HG03025 (cell line): ENCODE data around the gene ALG12.
"Not testable (repeated sequence)": the region's sequence is repeated elsewhere in the genome, so short reads cannot be mapped to it uniquely, and the experiment has no call there.

Source experiments
- ATAC-seq: cut with Tn5 transposase; IDR thresholded peaks from one replicate; pipeline ENCODE4 v1.9.1; 2021; ENCODE audit warnings: mild to moderate bottlenecking, moderate library complexity; ENCODE audit not compliant: unreplicated experiment, low FRiP score

The ALG12 gene

DNA sequence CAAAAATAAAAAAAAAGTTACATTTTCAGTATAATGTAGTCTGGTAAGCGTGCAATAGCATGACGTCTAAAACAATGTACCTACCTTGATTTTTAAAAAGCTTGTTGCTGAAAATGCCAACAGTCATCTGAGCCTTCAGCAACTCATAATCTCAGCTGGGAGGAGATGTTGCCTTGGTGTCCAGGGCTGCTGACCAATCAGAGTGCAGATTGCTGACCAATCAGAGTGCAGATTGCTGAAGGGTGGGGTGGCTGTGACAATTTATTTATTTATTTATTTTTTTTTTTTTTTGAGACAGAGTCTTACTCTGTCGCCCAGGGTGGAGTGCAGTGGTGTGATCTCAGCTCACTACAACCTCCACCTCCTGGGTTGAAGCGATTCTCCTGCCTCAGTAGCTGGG, 46.8 kb downstream of the ALG12 start:
- ATAC-seq = no peak

DNA sequence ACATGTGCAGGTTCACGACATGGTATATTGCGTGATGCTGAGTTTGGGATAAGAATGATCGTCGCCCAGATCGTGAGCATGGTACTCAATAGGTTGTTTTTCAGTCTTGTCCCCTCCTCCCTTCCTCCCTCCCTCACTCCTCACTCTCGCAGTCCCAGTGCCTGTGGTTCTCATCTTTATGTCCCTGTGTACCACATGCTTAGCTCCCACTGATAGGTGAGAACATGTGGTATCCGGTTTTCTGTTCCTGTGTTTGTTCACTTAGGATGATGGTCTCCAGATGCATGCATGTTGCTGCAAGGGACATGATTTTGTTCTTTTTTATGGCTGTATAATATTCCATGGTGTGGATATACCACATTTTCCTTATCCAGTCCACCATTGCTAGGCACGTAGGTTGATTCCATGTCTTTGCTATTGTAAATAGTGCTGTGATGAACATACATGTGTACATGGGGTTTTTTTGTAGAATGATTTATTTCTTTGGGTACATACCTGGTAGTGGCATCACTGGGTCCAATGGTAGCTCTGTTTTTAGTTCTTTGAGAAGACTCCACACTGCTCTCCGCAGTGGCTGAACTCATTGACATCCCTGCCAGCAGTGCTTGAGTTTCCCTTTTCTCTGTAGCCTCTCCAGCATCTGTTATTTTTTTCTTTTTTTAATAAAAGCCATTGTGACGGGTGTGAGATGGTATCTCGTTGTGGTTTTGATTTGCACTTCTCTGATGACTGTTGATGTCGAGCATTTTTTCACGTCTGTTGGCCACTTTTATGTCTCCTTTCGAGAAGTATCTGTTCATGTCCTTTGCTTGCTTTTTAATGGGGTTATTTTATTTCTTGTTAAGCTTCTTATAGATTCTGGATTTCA, 48.2 kb downstream of the ALG12 start:
- ATAC-seq = no peak

DNA sequence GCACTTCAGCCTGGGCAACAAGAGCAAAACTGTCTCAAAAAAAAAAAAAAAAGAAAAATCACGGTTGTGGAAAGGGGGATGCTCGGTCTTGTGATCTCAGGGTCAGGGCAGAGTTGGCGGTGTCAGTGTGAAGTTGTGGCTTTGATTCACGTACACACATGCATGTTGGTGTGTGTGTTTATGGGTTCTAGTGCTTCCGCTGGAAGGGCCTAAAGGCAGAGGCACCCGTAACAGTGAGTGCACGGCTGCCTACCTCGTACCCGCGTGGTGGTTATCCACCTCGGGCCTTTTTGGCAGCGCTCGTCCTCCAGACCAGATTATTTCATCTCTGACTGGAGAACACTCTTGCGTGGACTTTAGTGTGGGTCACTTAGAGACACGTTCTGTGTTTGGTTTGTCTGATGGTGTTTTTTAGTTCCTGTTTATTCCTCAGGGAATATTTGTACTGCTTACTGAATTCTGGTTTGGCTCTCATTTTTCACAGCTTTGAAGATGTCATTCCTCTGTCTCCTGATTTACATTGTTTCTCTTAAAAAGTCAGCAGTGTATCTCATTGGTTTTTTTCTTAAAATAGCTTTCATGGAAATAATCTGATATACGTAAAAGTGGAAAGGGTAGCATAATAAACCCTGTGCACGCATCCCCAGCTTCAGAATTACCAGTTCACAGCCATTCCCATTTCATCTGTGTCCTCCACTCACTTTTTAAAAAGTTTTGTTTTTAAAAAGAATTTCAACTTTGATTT, 49.0 kb downstream of the ALG12 start:
- no peak for ATAC-seq

DNA sequence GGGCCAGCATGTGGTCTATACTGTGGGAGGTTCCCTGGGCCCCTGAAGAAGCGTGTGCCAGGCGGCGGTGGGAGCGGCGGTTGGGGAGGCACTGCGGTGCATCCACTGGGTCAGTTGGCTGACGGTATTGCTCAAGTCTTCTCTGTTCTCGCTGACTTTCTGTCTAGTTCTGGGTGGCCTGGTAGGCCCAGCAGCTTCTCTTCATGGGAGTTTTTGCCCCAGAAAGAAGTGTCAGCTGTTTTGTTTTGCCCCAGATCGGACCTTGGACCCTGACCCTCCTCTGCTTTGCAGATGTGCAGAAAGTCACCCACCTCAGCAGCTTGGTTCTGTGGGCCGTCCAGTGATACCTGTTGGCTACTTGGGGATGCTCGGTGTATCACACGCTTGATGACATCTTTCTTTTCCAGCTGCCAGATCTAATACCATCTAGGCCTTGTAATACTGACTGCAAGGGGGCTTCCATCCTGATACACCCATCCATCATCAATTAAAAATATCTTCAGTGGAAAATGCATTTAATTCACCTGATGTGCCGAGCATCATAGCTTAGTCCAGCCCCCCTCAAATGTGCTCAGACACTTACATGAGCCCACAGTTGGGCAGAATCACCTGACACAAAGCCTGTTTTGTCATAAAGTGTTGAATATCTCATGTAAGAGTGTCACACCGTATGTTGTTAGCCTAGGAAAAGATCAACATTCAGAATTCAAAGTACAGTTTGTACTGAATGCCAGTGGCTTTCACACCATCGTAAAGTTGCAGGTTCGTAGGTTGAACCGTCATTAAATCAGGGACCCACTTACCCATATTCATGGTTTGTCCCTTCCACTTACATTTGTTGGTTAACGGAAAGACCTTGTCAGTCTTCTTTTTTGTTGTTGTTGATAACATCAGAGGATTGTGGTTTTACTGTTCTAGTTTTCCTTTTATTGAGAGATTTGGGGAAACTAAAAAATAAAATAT, 50.7 kb downstream of the ALG12 start:
- ATAC-seq = no peak

DNA sequence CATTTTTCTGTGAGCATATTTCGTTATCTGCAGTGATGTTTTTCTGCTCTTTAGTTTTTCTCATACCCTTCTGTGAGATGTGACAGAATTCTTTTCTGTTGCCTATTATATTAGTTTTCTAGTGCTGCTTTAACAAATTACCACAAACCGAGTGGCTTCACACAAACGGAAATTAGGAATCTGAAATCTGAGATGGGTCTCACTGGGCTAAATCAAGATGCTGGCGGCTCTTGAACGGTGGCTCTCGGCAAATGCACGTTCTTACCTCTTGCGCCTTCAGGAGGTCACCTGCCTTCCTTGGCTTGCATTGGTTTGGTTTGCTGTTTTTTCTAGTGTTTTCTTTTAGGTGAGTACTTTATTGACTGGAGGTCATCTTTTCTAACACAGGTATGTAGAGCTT, 51.6 kb downstream of the ALG12 start:
- ATAC-seq = no peak

DNA sequence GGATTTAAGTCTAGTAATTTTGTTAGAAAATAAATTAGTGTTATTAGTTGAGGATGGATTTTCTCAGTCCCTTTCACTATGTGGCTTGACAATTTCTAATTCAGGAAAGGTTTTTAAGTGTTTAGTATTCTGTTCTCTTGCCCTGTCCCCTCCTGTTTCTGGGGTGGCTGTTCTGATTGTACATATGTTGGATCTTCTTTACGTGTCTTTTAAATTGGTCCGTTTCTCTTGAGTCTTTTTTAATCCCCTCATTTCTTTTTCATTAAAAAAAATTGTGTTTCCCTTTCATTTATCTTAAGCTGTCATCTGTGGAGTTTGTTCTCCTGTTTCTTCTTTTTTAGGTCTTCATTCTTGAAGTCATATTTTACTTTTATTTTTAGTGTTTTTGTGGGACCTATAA, 52.1 kb downstream of the ALG12 start:
- ATAC-seq = no peak

DNA sequence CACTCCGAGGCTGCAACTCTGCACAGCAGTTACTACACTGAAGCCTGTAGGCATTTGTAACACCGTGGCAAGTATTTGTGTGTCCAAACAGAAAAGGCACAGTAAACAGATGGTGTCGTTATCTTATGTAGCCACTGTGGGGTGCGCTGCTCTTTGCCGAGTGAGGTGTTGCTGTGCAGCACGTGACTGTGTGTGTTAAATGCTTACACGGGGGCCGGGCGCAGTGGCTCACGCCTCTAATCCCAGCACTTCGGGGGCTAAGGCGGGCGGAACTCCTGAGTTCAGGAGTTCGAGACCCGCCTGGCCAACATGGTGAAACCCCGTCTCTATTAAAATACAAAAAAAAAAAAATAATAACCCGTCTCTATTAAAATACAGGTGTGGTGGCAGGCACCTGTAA, 53.1 kb downstream of the ALG12 start:
- no peak for ATAC-seq

DNA sequence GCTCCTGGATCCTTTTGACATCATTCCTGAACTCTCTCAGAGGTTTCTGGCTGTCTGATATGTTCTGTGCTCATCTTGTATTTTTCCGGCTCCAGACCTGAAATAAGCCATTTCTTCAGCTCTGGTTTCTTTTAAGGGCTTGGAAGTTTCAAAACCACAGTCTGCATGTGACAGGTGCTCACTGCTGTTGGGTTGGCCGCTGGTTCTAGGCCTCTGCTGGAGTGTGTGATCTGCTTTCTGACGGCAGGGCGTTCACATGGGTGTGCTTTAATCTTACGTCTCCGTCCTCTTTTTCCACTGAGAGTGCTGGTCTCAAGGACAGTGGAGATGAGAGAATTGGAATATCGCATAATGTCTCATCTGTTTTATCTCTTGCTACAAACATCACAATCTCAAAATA, 54.3 kb downstream of the ALG12 start:
- no peak for ATAC-seq

DNA sequence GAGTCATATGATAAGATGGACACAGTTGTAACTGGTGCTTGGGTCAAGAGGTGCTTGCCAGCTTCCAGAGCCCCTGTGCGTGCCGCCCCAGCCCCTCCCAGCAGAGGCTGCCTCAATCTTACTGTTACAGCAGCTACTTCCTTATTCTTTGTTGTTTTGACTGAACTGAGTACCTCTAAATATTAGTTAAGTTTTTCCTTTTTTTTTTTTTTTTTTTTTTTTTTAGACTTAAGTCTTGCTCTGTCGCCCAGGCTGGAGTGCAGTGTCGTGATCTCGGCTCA, 55.8 kb downstream of the ALG12 start:
- ATAC-seq = no peak

DNA sequence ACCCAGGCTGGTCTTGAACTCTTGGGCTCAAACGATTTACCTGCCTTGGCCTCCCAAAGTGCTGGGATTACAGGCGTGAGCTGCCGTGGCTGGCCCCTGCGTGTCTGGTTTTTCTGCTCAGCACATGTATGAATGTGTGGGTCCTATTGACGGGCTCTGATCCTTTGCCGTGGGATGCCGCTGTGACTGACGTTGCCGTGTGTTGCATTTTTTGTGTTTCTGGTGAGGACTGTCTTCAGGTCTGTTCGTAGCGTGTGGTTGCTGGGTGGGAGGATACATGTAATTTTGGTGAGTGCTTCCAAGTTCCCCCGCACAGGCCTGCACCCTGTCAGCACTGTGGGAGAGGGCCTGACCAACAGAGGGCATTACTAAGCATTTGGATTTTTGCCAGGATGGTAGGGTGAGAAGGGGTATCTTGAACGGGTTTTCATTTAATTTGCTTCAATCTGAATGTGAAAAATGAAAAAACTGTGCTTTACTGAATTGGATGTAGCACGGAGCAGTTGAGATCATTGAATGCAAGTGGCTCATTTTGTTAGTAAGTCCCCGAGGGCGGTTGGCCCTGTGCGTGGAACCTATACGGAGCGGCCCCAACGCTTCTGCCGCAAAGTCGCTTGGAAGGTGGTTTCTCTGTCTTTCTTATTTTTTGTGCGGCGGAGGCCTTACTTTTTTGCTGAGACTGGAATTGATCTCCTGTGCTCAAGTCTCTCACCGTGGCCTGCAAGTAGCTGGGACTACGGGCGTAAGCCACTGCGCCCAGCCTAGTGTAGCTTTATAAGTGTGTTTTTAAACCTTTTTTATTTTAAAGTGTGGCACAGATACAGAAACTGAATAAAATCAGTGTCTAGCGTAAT, 56.4 kb downstream of the ALG12 start:
- ATAC-seq = no peak

DNA sequence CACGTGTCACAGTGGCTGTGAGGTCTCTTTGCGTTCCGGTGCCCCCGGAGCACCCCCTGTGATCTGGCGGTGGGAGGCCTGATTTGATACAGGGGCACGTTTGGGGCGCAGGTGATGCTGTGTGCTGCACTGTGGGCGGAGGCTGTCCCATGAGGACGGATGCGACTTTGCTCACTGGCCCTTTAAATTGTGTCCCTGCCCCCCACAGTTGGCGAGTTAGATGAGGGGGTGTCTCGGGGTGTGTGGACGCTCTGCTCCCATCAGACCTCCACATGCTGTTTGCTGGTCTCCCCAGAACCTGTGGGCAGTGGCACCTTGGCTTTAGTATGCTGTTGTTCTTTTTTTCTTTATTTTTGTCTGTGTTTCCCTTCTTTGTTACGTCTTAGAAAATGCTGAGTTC, 59.4 kb downstream of the ALG12 start:
- ATAC-seq = no peak

DNA sequence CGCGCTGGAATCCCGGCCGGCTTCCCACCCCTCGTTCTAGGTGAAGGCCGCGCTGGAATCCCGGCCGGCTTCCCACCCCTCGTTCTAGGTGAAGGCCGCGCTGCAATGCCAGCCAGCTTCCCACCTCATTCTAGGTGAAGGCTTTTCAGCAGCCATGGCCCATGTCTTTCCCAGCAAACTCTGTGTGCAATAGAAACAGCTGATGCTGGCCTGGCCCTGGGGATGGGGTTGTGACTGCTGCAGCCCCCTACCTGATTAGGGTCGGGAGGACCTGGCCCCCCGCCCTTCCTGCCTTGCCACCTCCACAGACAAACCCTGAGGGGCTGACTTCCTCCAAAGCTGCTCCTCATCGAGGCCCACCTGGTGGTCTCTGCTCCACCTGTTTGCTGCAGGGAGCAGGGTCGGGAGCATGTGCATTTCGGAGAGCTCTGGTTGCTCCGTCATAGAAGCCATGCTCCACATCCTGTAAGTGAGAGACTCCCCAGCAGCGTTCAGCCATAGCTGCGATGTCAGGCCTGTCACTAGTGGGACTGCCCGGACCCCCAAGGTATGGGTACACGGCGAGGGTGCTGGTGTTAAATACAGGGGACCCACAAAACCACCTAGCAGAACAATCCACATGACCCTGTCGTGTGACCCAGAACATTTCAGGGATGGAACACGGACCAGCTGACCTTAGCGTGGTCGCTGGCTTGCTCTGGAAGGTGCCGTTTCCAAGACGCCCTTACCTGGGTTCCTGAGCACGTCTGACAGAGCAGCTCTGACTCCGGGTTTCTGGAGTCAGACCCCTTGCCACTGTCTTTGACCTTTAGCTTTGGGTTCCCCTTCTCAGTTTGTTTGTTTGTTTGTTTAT, 61.2 kb downstream of the ALG12 start:
- no peak for ATAC-seq

DNA sequence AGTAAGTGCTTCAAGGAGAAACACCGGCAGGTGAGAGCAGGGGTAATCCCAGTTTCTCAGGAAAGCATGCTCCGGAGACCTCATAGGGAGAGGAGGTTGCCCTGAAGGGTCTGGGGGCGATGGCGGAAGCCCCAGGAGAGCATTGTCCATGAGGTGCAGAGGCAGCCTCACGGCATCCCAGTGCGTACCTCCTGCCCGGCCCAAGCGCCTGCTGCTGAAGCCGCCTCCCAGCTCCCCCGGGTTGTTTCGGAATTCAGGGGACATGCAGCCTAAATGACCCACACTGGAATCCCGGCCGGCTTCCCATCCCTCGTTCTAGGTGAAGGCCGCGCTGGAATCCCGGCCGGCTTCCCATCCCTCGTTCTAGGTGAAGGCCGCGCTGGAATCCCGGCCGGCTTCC, 61.9 kb downstream of the ALG12 start:
- ATAC-seq = no peak

DNA sequence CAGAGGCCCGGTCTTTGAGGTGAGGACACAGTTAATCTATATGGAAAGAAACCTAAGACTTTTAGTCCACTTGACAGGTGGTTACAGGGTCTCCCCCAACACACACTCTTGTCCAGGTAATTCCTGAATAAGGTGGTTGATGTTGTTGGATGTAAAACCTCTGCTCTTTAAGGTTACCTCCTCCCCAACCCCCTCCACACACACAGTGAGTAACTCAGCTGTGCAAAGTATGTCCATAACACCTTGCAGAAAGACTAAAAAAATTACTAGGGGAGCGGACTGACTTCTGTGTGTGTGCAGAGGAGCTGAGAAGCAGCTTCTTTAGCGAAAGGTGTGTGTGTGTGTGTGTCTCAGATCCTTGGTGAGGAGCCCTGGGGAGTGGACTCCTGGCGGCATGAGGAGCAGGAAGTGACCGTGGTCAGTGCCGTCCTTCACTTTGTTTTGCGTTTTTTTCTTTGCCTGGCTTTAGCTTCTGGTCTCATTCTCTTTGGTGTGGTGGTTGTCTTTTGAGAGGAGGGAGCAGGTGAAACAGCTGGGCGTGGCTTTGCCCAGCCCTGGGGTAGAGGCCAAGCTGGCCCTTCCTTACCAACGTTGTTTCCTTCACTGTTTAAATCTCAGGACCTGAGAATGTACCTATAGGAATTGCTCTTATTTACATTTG, 62.9 kb downstream of the ALG12 start:
- ATAC-seq = no peak

DNA sequence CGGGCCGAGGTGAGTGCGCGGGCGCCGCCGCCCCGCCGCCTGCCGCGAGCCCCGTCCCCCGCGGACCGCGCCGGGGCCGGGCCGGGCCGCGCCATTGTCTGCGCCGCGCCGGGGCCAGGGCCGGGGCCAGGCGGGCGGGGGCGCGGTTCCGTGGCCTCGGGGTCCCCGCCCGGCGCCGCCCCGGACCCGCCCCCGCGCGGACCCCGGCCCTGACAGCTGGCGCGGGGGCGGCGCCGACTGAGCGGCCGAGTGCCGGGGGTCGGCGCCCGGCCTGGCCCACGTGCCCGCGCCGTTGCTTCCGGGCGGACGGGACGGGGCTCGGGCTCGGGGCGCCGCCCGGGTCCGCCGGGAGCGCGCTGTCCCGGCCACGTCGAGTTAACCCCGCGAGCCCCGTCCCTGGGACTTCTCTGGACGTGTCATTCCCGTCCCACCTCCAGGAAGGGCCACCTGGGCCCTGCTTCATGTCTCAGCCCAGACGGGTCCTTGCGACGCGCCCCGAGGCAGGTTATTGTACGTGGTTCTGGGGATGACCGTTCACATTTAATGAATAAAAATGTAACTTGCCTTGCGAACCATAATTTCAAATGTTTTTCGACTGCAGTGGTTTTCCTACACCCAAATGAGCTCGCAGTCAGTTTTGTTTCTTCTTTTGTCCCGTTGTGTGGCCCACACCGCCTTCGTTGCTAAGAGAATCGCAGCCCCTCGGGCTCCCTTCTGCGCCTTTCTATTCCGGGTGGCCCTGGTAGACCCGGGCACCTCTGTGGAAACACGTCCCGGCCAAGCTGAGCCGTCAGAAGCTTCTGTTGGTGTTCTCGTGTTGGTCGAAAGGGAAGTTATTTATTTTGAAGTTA, 64.0 kb downstream of the ALG12 start:
- peak; percentile 1 for ATAC-seq

DNA sequence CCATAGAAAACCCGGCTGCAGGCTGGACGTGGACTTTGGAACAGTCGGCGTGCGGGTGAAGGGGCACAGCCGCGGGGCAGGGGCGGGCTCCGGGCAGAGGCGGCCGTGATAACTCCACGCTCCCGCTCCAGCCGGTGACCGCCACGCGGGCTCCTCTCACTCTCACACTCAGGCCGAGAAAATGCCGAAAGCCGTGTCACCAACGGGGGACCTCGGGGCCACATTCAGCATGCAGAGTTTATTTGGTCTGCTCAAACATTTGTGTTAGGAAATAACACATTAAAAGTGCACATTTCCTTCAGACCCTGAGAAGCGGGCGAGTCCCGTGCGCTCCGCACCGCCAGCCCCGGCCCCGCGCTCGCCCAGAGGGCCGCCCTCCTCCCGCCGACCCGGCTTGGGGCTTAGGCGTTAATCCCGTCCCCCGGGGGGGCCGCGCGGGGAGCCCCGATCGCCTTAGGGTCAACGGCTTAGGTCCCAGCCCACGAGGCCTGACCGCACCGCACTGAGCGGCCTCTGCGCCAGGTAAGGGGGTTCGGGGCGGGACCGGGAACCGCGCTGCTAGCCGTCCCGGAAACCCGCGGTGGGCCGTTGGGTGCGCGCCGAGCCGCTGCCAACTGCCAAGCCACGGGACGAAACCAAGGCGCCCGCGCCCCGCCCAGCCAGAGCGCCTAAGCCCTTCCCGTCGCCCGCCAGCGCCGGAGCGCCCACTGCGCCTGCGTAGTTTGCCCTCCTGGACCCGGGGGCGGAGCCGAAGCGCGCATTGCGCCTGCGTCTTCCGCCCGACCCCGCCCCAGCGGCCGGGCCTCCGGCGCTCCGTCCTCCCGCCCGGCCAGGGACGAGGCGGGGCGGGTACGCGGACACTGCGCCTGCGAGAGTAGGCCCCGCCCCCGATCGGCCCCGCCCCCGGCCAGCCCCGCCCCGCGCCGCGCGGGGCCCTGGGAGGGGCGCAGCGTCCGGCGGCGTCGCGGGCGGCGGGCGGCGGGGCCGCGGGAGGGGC, 65.0 kb downstream of the ALG12 start, which contains the start of gene ZBED4:
TSS of gene ZBED4 (plus strand) at position 947 of the 997 bp plus-strand sequence. CDS start 29,819 bp downstream, outside the sequence.
- ATAC-seq = peak; percentile 72

DNA sequence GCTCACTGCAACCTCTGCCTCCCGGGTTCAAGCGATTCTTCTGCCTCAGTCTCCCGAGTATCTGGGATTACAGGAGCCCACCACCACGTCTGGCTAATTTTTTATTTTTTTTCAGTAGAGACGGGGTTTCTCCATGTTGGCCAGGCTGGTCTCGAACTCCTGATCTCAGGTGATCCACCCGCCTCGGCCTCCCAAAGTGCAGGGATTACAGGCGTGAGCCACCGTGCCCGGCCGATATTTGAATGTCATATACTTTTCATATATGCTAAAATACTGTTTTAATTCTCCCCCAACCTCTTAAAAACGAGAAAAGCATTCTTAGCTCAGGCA, 65.7 kb downstream of the ALG12 start:
- ATAC-seq = not testable (repeated sequence)
